Measurements from ENCODE around the gene VIP.

Gene VIP

GRCh38 chr6:152775428-152775827 is 24.8 kb downstream of the VIP start:
- no peak for DNase-seq (ENCODE audit: low read depth)
- H3K4me3 ChIP-seq (ENCODE audit: low read depth, low read length), result no peak overlapping the region
- TF ChIP-seq, protein P1, sequence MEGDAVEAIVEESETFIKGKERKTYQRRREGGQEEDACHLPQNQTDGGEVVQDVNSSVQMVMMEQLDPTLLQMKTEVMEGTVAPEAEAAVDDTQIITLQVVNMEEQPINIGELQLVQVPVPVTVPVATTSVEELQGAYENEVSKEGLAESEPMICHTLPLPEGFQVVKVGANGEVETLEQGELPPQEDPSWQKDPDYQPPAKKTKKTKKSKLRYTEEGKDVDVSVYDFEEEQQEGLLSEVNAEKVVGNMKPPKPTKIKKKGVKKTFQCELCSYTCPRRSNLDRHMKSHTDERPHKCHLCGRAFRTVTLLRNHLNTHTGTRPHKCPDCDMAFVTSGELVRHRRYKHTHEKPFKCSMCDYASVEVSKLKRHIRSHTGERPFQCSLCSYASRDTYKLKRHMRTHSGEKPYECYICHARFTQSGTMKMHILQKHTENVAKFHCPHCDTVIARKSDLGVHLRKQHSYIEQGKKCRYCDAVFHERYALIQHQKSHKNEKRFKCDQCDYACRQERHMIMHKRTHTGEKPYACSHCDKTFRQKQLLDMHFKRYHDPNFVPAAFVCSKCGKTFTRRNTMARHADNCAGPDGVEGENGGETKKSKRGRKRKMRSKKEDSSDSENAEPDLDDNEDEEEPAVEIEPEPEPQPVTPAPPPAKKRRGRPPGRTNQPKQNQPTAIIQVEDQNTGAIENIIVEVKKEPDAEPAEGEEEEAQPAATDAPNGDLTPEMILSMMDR (IDR thresholded peaks at IDR 0.05; ENCODE audit: control insufficient read depth, extremely low read depth, insufficient read depth), result no peak

DNA sequence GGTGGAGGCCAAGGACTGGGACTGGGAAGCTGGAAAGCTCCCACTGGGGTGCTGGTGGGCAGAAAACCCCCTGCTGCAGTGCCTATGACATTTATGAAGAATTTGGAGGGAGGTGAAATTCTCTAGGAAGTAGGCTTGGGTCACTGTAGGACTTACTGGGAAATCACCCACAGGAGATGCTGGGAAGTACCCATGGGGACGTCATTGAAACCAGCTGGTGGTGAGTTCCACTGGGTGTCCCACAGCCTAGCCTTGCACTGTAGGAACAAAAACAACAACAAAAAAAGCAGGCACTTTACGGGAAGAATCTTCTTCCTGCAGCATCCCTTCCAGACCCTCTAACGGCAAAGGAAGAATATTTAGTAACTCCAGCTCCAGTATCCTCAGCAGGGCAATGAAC is 26.2 kb downstream of the VIP start:
- no peak overlapping the region for H3K4me3 ChIP-seq (ENCODE audit: low read depth, low read length)
- TF ChIP-seq, protein P1 (IDR thresholded peaks at IDR 0.05; ENCODE audit: control insufficient read depth, extremely low read depth, insufficient read depth), result no peak

DNA sequence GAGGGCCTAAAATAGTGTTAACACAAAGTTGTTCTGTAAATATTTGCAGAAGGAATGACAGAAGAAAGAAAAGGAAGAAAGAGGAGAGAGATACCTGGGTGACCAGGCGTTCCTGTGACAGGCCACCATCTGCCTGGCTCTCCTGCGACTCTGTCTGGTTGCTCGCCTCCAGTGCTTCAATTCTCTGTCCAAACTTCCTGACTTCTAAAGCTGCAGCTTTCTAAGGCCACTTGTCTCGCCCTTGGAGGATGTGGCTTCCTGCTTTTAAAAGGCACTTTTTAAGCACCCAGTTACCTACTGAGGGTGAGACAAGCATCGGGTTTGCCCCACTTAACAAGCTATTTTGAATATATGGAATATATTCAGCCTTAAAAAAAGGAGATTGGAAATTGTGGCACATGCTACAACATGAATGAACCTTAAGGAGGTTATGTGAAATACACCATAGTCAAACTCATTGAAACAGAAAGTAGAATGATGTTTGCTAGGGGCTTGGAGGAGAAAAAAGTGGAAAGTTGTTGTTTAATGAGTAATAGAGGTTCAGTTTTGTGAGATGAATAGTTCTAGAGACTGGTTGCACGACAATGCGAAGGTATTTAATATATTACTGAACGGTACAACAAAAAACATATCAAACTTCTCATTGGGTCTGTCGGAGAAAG is 32.8 kb downstream of the VIP start:
- H3K4me3 ChIP-seq (ENCODE audit: low read depth, low read length), result no peak overlapping the region
- TF ChIP-seq, protein P1 (IDR thresholded peaks at IDR 0.05; ENCODE audit: control insufficient read depth, extremely low read depth, insufficient read depth), result no peak
- no peak for DNase-seq (ENCODE audit: low read depth)

More for the DNA sequence above, 26.2 kb downstream of the VIP start:
- no peak for DNase-seq (ENCODE audit: low read depth)

DNA sequence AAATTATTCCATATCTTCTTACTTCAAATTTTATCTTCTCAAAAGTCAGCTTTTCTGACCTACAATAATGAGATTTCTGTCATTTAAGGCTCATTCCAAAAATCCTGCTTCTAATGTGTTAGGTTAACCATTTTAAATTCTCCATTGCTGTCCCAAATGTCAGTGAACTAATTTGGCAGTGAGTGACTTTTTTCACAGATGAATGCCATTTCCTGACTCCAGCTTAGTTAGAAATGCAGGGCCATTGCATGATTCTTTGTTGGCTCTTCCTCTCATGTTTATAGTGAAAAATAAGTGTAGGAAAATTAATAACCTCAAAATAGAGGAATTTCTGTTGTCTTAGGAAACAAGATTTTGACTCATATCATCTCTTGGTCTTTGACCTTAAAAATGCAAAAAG is 44.1 kb downstream of the VIP start:
- TF ChIP-seq, protein P1 (IDR thresholded peaks at IDR 0.05; ENCODE audit: control insufficient read depth, extremely low read depth, insufficient read depth), result no peak
- no peak for DNase-seq (ENCODE audit: low read depth)
- H3K4me3 ChIP-seq (ENCODE audit: low read depth, low read length), result no peak overlapping the region

GRCh38 chr6:152804150-152804549 is 53.6 kb downstream of the VIP start:
- TF ChIP-seq, protein P1 (IDR thresholded peaks at IDR 0.05; ENCODE audit: control insufficient read depth, extremely low read depth, insufficient read depth), result no peak
- no peak for DNase-seq (ENCODE audit: low read depth)
- no peak overlapping the region for H3K4me3 ChIP-seq (ENCODE audit: low read depth, low read length)
